ENCODE data around the gene HEATR5A. TPM values are rescaled to one million over a fixed set of nuclear protein-coding genes. Genes with fewer than 3 reads are reported as not detected.

The HEATR5A gene
- total and polyA plus RNA-seq, 11 donors, result 22.4 to 57.6 (median 45.5) TPM

GRCh38 chr14:31403707-31404106, 16.6 kb downstream of the HEATR5A start:
- Histone ChIP-seq H3K27me3 (no peaks in the 10 kb centered on the region), H3K4me1 (peaks cover 0 to 24% (median 5%) of the 10 kb centered on the region in 12 donors), H3K27ac (no peak overlapping the region), H3K4me3 (no peak overlapping the region), H3K9me3 (no peaks in the 10 kb centered on the region), H3K36me3 (peaks cover 0 to 42% (median 35%) of the 10 kb centered on the region in 9 donors)
- ATAC-seq (no peak), DNase-seq (no peak)
- intact Hi-C loops (cut with DNase I), result loop anchor here in 1 of 10 donors (10.0 kb wide), 1 partner anchor 51 kb away; the partner anchor contains the start of gene DTD2
- TF ChIP-seq POLR2A (IDR thresholded peaks at IDR 0.05), result no peak
- TF ChIP-seq, protein P1, sequence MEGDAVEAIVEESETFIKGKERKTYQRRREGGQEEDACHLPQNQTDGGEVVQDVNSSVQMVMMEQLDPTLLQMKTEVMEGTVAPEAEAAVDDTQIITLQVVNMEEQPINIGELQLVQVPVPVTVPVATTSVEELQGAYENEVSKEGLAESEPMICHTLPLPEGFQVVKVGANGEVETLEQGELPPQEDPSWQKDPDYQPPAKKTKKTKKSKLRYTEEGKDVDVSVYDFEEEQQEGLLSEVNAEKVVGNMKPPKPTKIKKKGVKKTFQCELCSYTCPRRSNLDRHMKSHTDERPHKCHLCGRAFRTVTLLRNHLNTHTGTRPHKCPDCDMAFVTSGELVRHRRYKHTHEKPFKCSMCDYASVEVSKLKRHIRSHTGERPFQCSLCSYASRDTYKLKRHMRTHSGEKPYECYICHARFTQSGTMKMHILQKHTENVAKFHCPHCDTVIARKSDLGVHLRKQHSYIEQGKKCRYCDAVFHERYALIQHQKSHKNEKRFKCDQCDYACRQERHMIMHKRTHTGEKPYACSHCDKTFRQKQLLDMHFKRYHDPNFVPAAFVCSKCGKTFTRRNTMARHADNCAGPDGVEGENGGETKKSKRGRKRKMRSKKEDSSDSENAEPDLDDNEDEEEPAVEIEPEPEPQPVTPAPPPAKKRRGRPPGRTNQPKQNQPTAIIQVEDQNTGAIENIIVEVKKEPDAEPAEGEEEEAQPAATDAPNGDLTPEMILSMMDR (IDR thresholded peaks at IDR 0.05), result no peak
- WGBS, 4 donors, result 94 to 98% (median 96%) methylated on average over 3 of the region's 3 CpGs

GRCh38 chr14:31402764-31403439, 17.4 kb downstream of the HEATR5A start:
- Histone ChIP-seq H3K9me3 (no peaks in the 10 kb centered on the region), H3K4me3 (no peak overlapping the region), H3K27me3 (no peaks in the 10 kb centered on the region), H3K4me1 (peaks cover 0 to 24% (median 5%) of the 10 kb centered on the region in 12 donors), H3K36me3 (peaks cover 0 to 50% (median 43%) of the 10 kb centered on the region in 9 donors), H3K27ac (no peak overlapping the region)
- DNase-seq (no peak), ATAC-seq (no peak)
- TF ChIP-seq, protein P1 (IDR thresholded peaks at IDR 0.05), result no peak
- TF ChIP-seq POLR2A (IDR thresholded peaks at IDR 0.05), result no peak
- 68 to 77% (median 74%) methylated on average over 2 of the region's 2 CpGs for WGBS, 4 donors
- intact Hi-C loops (cut with DNase I), result loop anchor here in 1 of 10 donors (10.0 kb wide), 1 partner anchor 52 kb away; the partner anchor contains the start of gene DTD2

- no peak for DNase-seq
- TF ChIP-seq, protein P1 (IDR thresholded peaks at IDR 0.05), result no peak
- TF ChIP-seq POLR2A (IDR thresholded peaks at IDR 0.05), result no peak
- Histone ChIP-seq H3K36me3 (peaks cover 0 to 65% (median 54%) of the 10 kb centered on the region in 9 donors), H3K9me3 (no peaks in the 10 kb centered on the region), H3K4me1 (peaks cover 0 to 23% (median 5%) of the 10 kb centered on the region in 12 donors), H3K27ac (no peak overlapping the region), H3K27me3 (no peaks in the 10 kb centered on the region), H3K4me3 (no peak overlapping the region)
- ATAC-seq, result peak in 3 of 4 donors; percentile 60 to 76 (median 67)
- 80 to 89% (median 85%) methylated on average over 3 of the region's 3 CpGs for WGBS, 4 donors
- intact Hi-C loops (cut with DNase I), result loop anchor here in 1 of 10 donors (10.0 kb wide), 1 partner anchor 53 kb away; the partner anchor contains the start of gene DTD2
Measured at GRCh38 chr14:31401369-31401932, 18.9 kb downstream of the HEATR5A start.

DNA sequence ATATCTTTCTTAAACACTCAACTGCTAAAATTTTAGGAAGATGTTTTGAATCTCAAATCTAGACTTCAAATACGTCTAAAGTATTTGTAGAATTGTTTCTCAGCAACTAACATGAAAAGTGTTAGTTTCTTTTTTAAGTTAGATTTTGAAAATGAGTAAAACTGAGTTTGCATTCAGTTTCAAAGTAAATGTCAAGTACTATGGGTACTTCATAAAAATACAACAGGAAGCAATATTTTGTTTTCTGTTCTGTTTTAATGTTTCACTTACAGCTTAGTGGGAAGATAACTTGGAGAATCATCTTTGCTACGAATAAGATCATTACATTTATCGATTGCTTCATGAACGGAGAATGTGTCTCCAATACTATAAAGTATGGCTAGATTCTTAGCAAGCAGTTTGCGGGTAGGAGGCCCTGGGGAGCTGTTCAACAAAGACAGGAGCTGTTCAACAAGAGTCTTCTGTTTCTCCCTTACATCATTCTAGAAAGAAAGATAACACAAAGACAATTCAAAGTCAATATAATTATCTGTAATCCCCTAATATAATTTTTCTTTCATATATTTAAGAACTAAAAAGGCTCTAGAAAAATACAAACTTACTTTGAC, 20.2 kb downstream of the HEATR5A start:
- intact Hi-C loops (cut with DNase I), result loop anchor here in 1 of 10 donors (10.0 kb wide), 1 partner anchor 55 kb away; the partner anchor contains the start of gene DTD2
- no peak for ATAC-seq
- 90 to 92% (median 91%) methylated on average over 5 of the region's 5 CpGs for WGBS, 4 donors
- H3K4me3 ChIP-seq, result no peak overlapping the region
- TF ChIP-seq, protein P1 (IDR thresholded peaks at IDR 0.05), result no peak
- no peak for TF ChIP-seq POLR2A (IDR thresholded peaks at IDR 0.05)
- peaks cover 0 to 78% (median 67%) of the 10 kb centered on the region in 9 donors for H3K36me3 ChIP-seq
- H3K27me3 ChIP-seq, result no peaks in the 10 kb centered on the region
- no peak for DNase-seq
- no peaks in the 10 kb centered on the region for H3K9me3 ChIP-seq
- H3K4me1 ChIP-seq, result peaks cover 0 to 22% (median 2%) of the 10 kb centered on the region in 12 donors
- no peak overlapping the region for H3K27ac ChIP-seq
